Gastroesophageal sphincter (tissue), 4 donors: ENCODE results near the gene TMPO. TPM values are rescaled to one million over a fixed set of nuclear protein-coding genes. Genes with fewer than 3 reads are reported as not detected.
"Not testable (repeated sequence)": the region's sequence is repeated elsewhere in the genome, so short reads cannot be mapped to it uniquely, and the experiment has no call there.

ENCODE experiments used
- ATAC-seq: fragments of 150-250 bp; one replicate; pipeline ENCODE4 v1.9.1; 2016; ENCODE audit warnings: mild to moderate bottlenecking, moderate library complexity
- H3K27ac ChIP-seq, 4 donors: fragments of 200-600 bp; sonication (generic) in 3 of 4; 1 replicate in 3 of 4; 2 replicates in 1 of 4; pipeline ENCODE4 v1.5.1; 2016 to 2019
- H3K27me3 ChIP-seq: fragments of 200-600 bp; sonication (generic); one replicate; pipeline ENCODE4 v1.5.1; 2019
- H3K36me3 ChIP-seq, 2 donors: fragments of 200-600 bp; sonication (generic); one replicate each; pipeline ENCODE4 v1.5.1; 2019; ENCODE audit warnings: control low read depth in 1 of 2
- H3K4me1 ChIP-seq, 3 donors: fragments of 200-600 bp; sonication (generic); 1 replicate in 2 of 3; 2 replicates in 1 of 3; pipeline ENCODE4 v1.5.1; 2016 to 2019; ENCODE audit warnings: control low read depth in 2 of 3
- H3K4me3 ChIP-seq, 2 donors: fragments of 200-600 bp; sonication (generic); one replicate each; pipeline ENCODE4 v1.5.1; 2019; ENCODE audit warnings: mild to moderate bottlenecking in 1 of 2, moderate library complexity in 1 of 2
- H3K9me3 ChIP-seq, 3 donors: fragments of 200-600 bp; sonication (generic); one replicate each; pipeline ENCODE4 v1.5.1; 2017 to 2019; ENCODE audit warnings: control low read depth in 2 of 3
- EP300 ChIP-seq: sonication (generic); formaldehyde crosslinking; IDR thresholded peaks from one replicate; pipeline ENCODE4 v1.6.1; 2017; ENCODE audit warnings: antibody characterized with exemption, mild to moderate bottlenecking
- POLR2A ChIP-seq, 2 donors: fragments of 450-650 bp; IDR thresholded peaks; one replicate each; pipeline ENCODE4 v1.6.1; 2017; ENCODE audit warnings: antibody characterized with exemption in 2 of 2, mild to moderate bottlenecking in 2 of 2, moderate library complexity in 1 of 2
- POLR2AphosphoS5 ChIP-seq: sonication (generic); formaldehyde crosslinking; IDR thresholded peaks from one replicate; pipeline ENCODE4 v1.6.1; 2017; ENCODE audit warnings: antibody characterized with exemption
- WGBS, 2 donors: methylation state at CpG; one replicate each; pipeline ENCODE4 v1.1.5; 2018; ENCODE audit warnings: low coverage in 1 of 2; 5-methylcytosine and 5-hydroxymethylcytosine counted together
- total RNA-seq, 4 donors: library from RNA; depleted of rRNA; stranded (reverse); fragments of >200 nt; gene quantifications; one replicate each; pipeline ENCODE4 v1.1.0, GENCODE V29; 2016
- TF ChIP-seq, protein P1 (sequence below), 4 experiments: fragments of 200-600 bp in 2 of 4; fragments of 450-650 bp in 2 of 4; sonication (generic) in 1 of 4; IDR thresholded peaks; one replicate each; pipeline ENCODE4 v1.5.1; 2017 to 2019; ENCODE audit warnings: antibody characterized with exemption in 4 of 4, mild to moderate bottlenecking in 2 of 4, moderate library complexity in 2 of 4

The TMPO gene
- total RNA-seq, 4 donors from 2014 or later, result 42.3 to 56.7 (median 53.7) TPM

DNA sequence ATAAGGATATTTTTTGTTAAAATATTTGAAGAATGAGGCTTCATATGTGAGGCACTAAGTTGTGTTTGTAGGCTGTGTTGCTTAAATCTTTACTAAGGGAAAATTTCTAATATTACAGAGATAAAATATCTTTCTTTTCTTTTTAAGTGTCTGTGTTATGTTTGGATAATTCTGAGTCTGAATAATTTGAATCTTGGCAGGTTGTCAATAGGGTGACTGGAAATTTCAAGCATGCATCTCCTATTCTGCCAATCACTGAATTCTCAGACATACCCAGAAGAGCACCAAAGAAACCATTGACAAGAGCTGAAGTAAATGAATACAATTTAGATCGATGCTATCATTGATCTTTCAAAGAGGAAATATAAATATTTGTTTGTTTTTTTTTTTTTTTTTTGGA lies 29.4 kb downstream of the TMPO start:
- no peak overlapping the region for H3K4me3 ChIP-seq
- 20 to 94% methylated on average over 1 of the region's 1 CpG for WGBS, 2 donors
- H3K9me3 ChIP-seq, result no peaks in the 10 kb centered on the region
- no peak for ATAC-seq
- H3K27ac ChIP-seq, result no peak overlapping the region
- H3K27me3 ChIP-seq, result no peaks in the 10 kb centered on the region
- peaks cover 0 to 75% of the 10 kb centered on the region in 2 donors for H3K36me3 ChIP-seq
- no peaks in the 10 kb centered on the region for H3K4me1 ChIP-seq
- TF ChIP-seq POLR2A (IDR thresholded peaks at IDR 0.05), result no peak
- no peak for TF ChIP-seq EP300
- TF ChIP-seq POLR2AphosphoS5, result no peak
- TF ChIP-seq, protein P1, sequence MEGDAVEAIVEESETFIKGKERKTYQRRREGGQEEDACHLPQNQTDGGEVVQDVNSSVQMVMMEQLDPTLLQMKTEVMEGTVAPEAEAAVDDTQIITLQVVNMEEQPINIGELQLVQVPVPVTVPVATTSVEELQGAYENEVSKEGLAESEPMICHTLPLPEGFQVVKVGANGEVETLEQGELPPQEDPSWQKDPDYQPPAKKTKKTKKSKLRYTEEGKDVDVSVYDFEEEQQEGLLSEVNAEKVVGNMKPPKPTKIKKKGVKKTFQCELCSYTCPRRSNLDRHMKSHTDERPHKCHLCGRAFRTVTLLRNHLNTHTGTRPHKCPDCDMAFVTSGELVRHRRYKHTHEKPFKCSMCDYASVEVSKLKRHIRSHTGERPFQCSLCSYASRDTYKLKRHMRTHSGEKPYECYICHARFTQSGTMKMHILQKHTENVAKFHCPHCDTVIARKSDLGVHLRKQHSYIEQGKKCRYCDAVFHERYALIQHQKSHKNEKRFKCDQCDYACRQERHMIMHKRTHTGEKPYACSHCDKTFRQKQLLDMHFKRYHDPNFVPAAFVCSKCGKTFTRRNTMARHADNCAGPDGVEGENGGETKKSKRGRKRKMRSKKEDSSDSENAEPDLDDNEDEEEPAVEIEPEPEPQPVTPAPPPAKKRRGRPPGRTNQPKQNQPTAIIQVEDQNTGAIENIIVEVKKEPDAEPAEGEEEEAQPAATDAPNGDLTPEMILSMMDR (IDR thresholded peaks at IDR 0.05), result no peak

DNA sequence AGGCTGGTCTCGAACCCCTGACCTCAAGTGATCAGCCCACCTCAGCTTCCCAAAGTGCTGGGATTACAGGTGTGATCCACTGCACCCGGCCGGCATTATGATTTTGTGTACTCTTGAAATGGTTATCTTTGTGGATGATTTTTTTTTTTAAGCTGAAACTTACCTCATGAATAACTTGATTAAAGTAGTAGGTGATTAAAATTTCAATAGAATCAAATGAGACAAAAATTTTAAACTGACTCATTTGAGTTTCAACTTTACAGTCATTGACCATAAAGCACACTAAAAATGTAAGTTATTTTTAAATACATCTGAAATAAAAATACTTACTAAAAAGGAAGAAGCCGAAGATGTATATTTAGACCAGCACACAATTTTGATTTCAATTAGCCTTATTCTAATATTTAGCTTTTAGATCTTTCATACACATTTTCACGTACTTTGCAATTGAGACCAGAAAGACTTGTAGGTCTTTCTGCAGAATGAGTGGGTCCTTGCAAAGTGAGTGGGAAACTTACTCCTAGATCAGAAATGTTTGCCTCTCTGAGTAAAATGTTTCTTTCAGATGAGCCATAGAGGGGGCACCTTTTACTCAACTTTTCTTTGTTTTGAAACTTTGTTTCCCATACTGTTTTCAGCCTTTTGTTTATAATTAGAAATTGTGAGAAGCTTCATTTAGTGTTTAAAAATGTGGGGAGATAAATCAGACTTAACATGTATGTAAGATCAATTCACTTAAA lies 34.2 kb downstream of the TMPO start:
- TF ChIP-seq EP300 (no peak), POLR2AphosphoS5 (no peak), POLR2A (IDR thresholded peaks at IDR 0.05) (no peak)
- TF ChIP-seq, protein P1 (IDR thresholded peaks at IDR 0.05), result no peak
- Histone ChIP-seq H3K36me3 (peaks cover 0 to 73% of the 10 kb centered on the region in 2 donors), H3K4me3 (no peak overlapping the region), H3K27ac (no peak overlapping the region), H3K9me3 (no peaks in the 10 kb centered on the region), H3K27me3 (no peaks in the 10 kb centered on the region), H3K4me1 (no peaks in the 10 kb centered on the region)
- 89 to 97% methylated on average over 5 of the region's 5 CpGs for WGBS, 2 donors
- no peak for ATAC-seq

DNA sequence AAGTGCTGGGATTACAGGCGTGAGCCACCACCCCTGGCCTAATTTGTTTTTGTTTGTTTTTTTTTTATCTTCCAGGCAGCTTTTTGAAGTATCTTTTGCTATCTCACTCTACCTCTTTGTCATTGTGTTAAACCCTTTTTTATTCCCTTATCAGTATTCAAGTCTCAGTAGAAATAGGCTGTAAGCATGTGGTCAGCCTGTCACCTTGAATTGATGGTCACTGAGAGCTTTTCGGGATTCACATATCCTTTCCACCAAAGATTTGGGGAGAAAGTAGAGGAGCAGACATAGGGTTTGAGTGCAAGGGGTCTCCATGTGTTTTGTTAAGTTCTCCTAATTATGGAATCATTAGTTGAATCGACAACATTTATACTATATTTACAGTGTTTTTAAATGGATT lies 36.4 kb downstream of the TMPO start:
- Histone ChIP-seq H3K4me3 (no peak overlapping the region), H3K4me1 (no peaks in the 10 kb centered on the region), H3K9me3 (no peaks in the 10 kb centered on the region), H3K27me3 (no peaks in the 10 kb centered on the region), H3K36me3 (peaks cover 0 to 55% of the 10 kb centered on the region in 2 donors), H3K27ac (no peak overlapping the region)
- TF ChIP-seq EP300, result no peak
- TF ChIP-seq, protein P1 (IDR thresholded peaks at IDR 0.05), result no peak
- no peak for TF ChIP-seq POLR2AphosphoS5
- no peak for TF ChIP-seq POLR2A (IDR thresholded peaks at IDR 0.05)
- ATAC-seq, result no peak
- WGBS, 2 donors, result 95 to 100% methylated on average over 2 to 3 of the region's 3 CpGs

DNA sequence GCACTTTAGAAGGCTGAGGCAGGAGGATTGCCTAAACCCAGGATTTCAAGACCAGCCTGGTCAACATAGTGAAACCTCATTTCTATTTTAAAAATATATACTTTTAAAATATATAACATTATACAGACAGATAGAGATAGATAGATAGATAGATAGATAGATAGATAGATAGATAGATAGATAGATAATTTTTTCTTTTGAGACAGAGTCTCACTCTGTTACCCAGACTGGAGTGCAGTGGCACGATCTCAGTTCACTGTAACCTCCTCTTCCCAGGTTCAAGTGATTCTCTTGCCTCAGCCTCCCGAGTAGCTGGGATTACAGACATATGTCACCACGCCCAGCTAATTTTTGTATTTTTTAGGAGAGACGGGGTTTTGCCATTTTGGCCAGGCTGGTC lies 42.7 kb downstream of the TMPO start:
- H3K27me3 ChIP-seq, H3K9me3 ChIP-seq, H3K4me1 ChIP-seq, H3K36me3 ChIP-seq, H3K4me3 ChIP-seq, H3K27ac ChIP-seq, ATAC-seq: not testable (repeated sequence)
- WGBS, 2 donors, result 85% methylated on average over 4 of the region's 4 CpGs

DNA sequence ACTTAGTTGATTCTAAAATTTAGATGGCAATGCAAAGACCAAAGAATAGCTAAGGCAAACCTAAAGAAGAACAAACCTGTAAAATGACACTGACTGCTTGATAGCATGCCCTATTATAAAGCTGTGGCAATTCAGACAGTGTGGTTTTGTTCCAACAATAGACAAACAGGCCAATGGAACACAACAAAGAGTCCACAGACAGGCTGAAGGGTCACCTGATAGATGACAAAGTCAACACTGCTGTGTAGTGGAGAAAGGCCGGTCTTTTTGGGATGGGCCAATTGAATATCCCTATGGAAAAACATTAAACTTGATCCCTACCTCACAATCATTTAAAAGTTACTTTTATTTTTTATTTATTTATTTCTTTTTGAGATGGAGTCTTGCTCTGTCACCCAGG lies 44.3 kb downstream of the TMPO start:
- Histone ChIP-seq H3K9me3 (no peaks in the 10 kb centered on the region), H3K36me3 (no peaks in the 10 kb centered on the region), H3K27me3 (no peaks in the 10 kb centered on the region), H3K4me1 (no peaks in the 10 kb centered on the region), H3K27ac (no peak overlapping the region), H3K4me3 (no peak overlapping the region)
- no peak for ATAC-seq
- WGBS, 2 donors, result 44 to 56% methylated on average over 1 of the region's 1 CpG
- TF ChIP-seq EP300, result no peak

DNA sequence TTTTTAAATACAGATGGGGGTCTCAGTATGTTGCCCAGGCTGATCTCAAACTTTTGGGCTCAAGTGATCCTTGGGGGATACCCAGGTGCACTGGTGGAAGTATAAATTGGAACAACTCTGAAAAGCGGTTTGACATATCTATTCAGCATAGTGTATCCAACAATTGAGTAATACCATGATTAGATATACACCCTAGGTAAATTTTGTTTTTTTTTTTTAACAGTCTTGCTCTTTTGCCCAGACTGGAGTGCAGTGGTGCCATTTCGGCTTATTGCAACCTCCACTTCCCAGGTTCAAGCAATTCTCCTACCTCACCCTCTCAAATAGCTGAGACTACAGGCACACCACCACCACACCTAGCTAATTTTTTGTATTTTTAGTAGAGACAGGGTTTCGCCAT lies 46.5 kb downstream of the TMPO start:
- WGBS, 2 donors, result 93 to 100% methylated on average over 3 of the region's 3 CpGs

More for the DNA sequence above, 46.5 kb downstream of the TMPO start:
- no peaks in the 10 kb centered on the region for H3K9me3 ChIP-seq
- no peaks in the 10 kb centered on the region for H3K36me3 ChIP-seq
- ATAC-seq, result no peak
- TF ChIP-seq EP300 (no peak), POLR2A (IDR thresholded peaks at IDR 0.05) (no peak), POLR2AphosphoS5 (no peak)
- TF ChIP-seq, protein P1 (IDR thresholded peaks at IDR 0.05), result no peak
- H3K4me1 ChIP-seq, result no peaks in the 10 kb centered on the region
- H3K27ac ChIP-seq, result no peak overlapping the region
- H3K4me3 ChIP-seq, result no peak overlapping the region
- no peaks in the 10 kb centered on the region for H3K27me3 ChIP-seq
